ENCODE measurements around the gene CD300LG. TPM values are rescaled to one million over a fixed set of nuclear protein-coding genes. Genes with fewer than 3 reads are reported as not detected.

The CD300LG gene
- polyA plus RNA-seq, 2 of the 4 experiments (the other 2 are of a cell fraction), result not detected

DNA sequence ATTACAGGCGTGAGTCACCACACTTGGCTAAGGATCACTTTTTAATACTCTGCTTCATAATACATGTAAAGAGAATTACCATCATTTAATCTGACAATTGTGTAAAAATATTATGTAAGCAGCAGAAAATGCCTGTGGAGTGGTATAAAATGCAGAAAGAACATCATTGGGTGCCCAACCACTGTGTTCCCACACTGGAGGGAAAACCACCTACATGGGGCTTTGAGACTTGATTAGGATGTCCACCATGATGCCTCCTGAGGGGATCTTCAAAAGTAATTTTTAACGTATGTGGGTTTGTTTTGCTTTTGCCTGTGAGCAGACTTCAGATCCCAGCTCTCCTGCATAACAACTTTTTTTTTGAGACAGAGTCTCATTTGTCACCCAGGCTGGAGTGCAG, 47.9 kb upstream of the CD300LG start:
- WGBS (ENCODE audit: missing lambda C conversion rate), result 93% methylated on average over 2 of the region's 2 CpGs
- FAIRE-seq (no peak), ATAC-seq (no peak), DNase-seq (ENCODE audit: low read depth in 1 of 2, low spot score in 1 of 2) (no peak)
- CTCF ChIA-PET, result interaction anchor here (0.6 to 2.2 kb wide), 6 partner anchors 10 to 1621 kb away, joined by 3 to 14 read pairs (median 4); partner anchors contain the start of genes CD300LG and CFAP97D1
- Histone ChIP-seq H3K9me3 (peaks cover 16% of the 10 kb centered on the region; the same call in 2 of the 3 replicates), H3K4me1 (no peaks in the 10 kb centered on the region), H3K4me2 (no peak overlapping the region), H3K27ac (no peak overlapping the region), H3K4me3 (no peak overlapping the region)
- no peak for TF ChIP-seq EHF (CRISPR knock-in tag; IDR thresholded peaks at IDR 0.05)
- POLR2A ChIA-PET, result interaction anchor here (0.6 to 1.5 kb wide), 2 partner anchors 21 to 33 kb away, joined by 3 read pairs; partner anchors contain the start of gene DUSP3

- no peak overlapping the region for H3K4me2 ChIP-seq
- TF ChIP-seq E2F6 (IDR thresholded peaks at IDR 0.05; ENCODE audit: borderline replicate concordance, low read depth) (no peak), HOXB13 (CRISPR knock-in tag; IDR thresholded peaks at IDR 0.05; ENCODE audit: low read depth) (no peak), CHD4 (IDR thresholded peaks at IDR 0.05; ENCODE audit: borderline replicate concordance) (no peak), CTCF (IDR thresholded peaks at IDR 0.05) (no peak), CBX2 (IDR thresholded peaks at IDR 0.05; ENCODE audit: borderline replicate concordance, low read depth) (no peak), MAZ (IDR thresholded peaks at IDR 0.05; ENCODE audit: borderline replicate concordance, low read depth, low read length) (no peak), POLR2A (IDR thresholded peaks at IDR 0.05; ENCODE audit: low read length) (no peak), RARB (CRISPR knock-in tag; IDR thresholded peaks at IDR 0.05) (no peak), RNF2 (IDR thresholded peaks at IDR 0.05; ENCODE audit: borderline replicate concordance, low read depth) (no peak), HEYL (CRISPR knock-in tag; IDR thresholded peaks at IDR 0.05) (no peak), RCOR1 (IDR thresholded peaks at IDR 0.05; ENCODE audit: low read depth, low read length) (no peak), SREBF2 (IDR thresholded peaks at IDR 0.05) (no peak), BHLHE40 (IDR thresholded peaks at IDR 0.05; ENCODE audit: low read depth, low read length) (no peak), ZNF302 (CRISPR knock-in tag; IDR thresholded peaks at IDR 0.05) (no peak), FOSB (CRISPR knock-in tag; IDR thresholded peaks at IDR 0.05) (no peak), CBX8 (IDR thresholded peaks at IDR 0.05) (no peak), KDM1A (IDR thresholded peaks at IDR 0.05; ENCODE audit: low read depth) (no peak), ESRRA (IDR thresholded peaks at IDR 0.05; ENCODE audit: borderline replicate concordance, low read length) (no peak)
- TF ChIP-seq, protein P1, sequence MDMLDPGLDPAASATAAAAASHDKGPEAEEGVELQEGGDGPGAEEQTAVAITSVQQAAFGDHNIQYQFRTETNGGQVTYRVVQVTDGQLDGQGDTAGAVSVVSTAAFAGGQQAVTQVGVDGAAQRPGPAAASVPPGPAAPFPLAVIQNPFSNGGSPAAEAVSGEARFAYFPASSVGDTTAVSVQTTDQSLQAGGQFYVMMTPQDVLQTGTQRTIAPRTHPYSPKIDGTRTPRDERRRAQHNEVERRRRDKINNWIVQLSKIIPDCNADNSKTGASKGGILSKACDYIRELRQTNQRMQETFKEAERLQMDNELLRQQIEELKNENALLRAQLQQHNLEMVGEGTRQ (IDR thresholded peaks at IDR 0.05), result no peak
- ChIA-PET POLR2A (no interaction called here), CTCF (interaction anchor here (0.5 to 2.2 kb wide), 6 partner anchors 11 to 445 kb away, joined by 3 to 14 read pairs (median 6); no protein-coding TSS in a partner anchor)
- peaks cover 16% of the 10 kb centered on the region; the same call in 2 of the 3 replicates for H3K9me3 ChIP-seq
- no peak for DNase-seq (ENCODE audit: low read depth in 1 of 2, low spot score in 1 of 2)
- FAIRE-seq, result peak; percentile 28
- H3K4me1 ChIP-seq, result no peaks in the 10 kb centered on the region
- no peak overlapping the region for H3K4me3 ChIP-seq
- no peak overlapping the region for H3K27ac ChIP-seq
- WGBS (ENCODE audit: missing lambda C conversion rate), result 89% methylated on average over 3 of the region's 3 CpGs
- no peak for ATAC-seq
Measured at GRCh38 chr17:43800736-43801135, 46.2 kb upstream of the CD300LG start.

DNA sequence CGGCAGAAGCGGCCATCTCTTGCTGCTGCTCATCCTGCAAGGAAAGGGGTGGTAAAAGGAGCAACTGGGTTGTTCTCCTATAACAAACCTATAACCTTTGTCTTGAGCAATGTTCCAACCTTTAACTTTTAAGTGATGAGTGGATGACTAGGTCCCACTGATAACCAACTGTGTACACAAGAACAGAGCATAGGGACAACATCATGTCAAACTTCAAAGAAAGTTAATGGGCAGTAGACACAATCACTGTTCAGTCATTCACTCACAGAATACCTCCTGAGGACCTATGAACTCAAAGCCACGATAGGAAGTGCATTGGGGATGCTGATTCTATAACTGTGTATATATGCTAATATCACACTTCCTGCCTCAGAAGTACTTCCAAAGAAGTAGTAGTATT, 45.1 kb upstream of the CD300LG start:
- no peak overlapping the region for H3K4me3 ChIP-seq
- WGBS (ENCODE audit: missing lambda C conversion rate), result 81% methylated on average over 3 of the region's 3 CpGs
- no peak for ATAC-seq
- TF ChIP-seq JUNB (IDR thresholded peaks at IDR 0.05) (no peak), FOSL2 (IDR thresholded peaks at IDR 0.05) (no peak), FOSL2 (CRISPR knock-in tag; IDR thresholded peaks at IDR 0.05) (no peak), ATOH8 (CRISPR knock-in tag; IDR thresholded peaks at IDR 0.05; ENCODE audit: low read depth) (no peak)
- TF ChIP-seq, protein P2, sequence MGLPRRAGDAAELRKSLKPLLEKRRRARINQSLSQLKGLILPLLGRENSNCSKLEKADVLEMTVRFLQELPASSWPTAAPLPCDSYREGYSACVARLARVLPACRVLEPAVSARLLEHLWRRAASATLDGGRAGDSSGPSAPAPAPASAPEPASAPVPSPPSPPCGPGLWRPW (IDR thresholded peaks at IDR 0.05), result no peak
- peak; percentile 46 for FAIRE-seq
- peaks cover 16% of the 10 kb centered on the region; the same call in 2 of the 3 replicates for H3K9me3 ChIP-seq
- H3K27ac ChIP-seq, result no peak overlapping the region
- no peak overlapping the region for H3K4me2 ChIP-seq
- no peaks in the 10 kb centered on the region for H3K4me1 ChIP-seq
- no peak for DNase-seq (ENCODE audit: low read depth in 1 of 2, low spot score in 1 of 2)
- ChIA-PET CTCF (interaction anchor here (1.2 to 1.7 kb wide), 2 partner anchors 29 to 44 kb away, joined by 4 to 7 read pairs; no protein-coding TSS in a partner anchor), POLR2A (no interaction called here)
